Measurements from ENCODE around the gene SLC25A11.
"Not testable (repeated sequence)": the region's sequence is repeated elsewhere in the genome, so short reads cannot be mapped to it uniquely, and the experiment has no call there.

SLC25A11 gene

DNA sequence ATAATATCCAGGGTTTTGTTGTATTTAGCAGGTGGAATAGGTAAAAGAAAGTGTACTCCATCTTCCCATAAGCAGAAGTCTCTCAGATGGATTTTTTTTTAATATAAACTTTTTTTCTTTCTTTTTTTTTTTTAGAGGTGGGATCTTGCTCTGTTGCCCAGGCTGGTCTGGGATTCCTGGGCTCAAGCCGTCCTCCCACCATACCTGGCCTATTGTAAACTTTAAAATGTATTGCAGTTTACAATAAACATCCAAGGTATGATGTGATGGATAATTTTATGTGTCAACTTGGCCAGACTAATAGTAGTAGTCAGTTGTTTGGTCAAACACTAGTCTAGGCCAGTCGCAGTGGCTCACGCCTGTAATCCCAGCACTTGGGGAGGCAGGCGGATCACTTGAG lies 18.5 kb downstream of the SLC25A11 start:
- no peaks in the 10 kb centered on the region for H3K9me3 ChIP-seq (ENCODE audit: insufficient read depth, low read length, severe bottlenecking)
- ATAC-seq (ENCODE audit: insufficient read depth, low read depth) (no peak), DNase-seq (no peak)
- H3K4me1 ChIP-seq (ENCODE audit: insufficient read depth, low read length) = no peaks in the 10 kb centered on the region
- no peaks in the 10 kb centered on the region for H3K79me2 ChIP-seq (ENCODE audit: insufficient read depth, low read length)
- TF ChIP-seq, protein P1, sequence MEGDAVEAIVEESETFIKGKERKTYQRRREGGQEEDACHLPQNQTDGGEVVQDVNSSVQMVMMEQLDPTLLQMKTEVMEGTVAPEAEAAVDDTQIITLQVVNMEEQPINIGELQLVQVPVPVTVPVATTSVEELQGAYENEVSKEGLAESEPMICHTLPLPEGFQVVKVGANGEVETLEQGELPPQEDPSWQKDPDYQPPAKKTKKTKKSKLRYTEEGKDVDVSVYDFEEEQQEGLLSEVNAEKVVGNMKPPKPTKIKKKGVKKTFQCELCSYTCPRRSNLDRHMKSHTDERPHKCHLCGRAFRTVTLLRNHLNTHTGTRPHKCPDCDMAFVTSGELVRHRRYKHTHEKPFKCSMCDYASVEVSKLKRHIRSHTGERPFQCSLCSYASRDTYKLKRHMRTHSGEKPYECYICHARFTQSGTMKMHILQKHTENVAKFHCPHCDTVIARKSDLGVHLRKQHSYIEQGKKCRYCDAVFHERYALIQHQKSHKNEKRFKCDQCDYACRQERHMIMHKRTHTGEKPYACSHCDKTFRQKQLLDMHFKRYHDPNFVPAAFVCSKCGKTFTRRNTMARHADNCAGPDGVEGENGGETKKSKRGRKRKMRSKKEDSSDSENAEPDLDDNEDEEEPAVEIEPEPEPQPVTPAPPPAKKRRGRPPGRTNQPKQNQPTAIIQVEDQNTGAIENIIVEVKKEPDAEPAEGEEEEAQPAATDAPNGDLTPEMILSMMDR (IDR thresholded peaks at IDR 0.05; ENCODE audit: borderline replicate concordance, extremely low read depth, low read length, poor library complexity, severe bottlenecking) = no peak
- TF ChIP-seq EZH2 (IDR thresholded peaks at IDR 0.05; ENCODE audit: borderline replicate concordance, low read depth, low read length, severe bottlenecking) = no peak
- H3K27me3 ChIP-seq (ENCODE audit: insufficient read depth, low read length, poor library complexity) = no peaks in the 10 kb centered on the region
- H3K36me3 ChIP-seq (ENCODE audit: insufficient read depth, low read length) = no peaks in the 10 kb centered on the region
- no peak overlapping the region for H3K4me2 ChIP-seq (ENCODE audit: insufficient read depth, low read length)
- H4K20me1 ChIP-seq (ENCODE audit: insufficient read depth, low read length) = no peaks in the 10 kb centered on the region
- H2AFZ ChIP-seq (ENCODE audit: low read depth, low read length) = no peak overlapping the region
- H3K4me3 ChIP-seq (ENCODE audit: low read depth in 1 of 2, low read length in 2 of 2) = no peak overlapping the region
- H3K9ac ChIP-seq (ENCODE audit: low read depth, low read length) = no peak overlapping the region
- H3K27ac ChIP-seq (ENCODE audit: low read length) = no peak overlapping the region

GRCh38 chr17:4920351-4921048 lies 19.3 kb downstream of the SLC25A11 start:
- DNase-seq = no peak
- no peak overlapping the region for H3K9ac ChIP-seq (ENCODE audit: low read depth, low read length)

DNA sequence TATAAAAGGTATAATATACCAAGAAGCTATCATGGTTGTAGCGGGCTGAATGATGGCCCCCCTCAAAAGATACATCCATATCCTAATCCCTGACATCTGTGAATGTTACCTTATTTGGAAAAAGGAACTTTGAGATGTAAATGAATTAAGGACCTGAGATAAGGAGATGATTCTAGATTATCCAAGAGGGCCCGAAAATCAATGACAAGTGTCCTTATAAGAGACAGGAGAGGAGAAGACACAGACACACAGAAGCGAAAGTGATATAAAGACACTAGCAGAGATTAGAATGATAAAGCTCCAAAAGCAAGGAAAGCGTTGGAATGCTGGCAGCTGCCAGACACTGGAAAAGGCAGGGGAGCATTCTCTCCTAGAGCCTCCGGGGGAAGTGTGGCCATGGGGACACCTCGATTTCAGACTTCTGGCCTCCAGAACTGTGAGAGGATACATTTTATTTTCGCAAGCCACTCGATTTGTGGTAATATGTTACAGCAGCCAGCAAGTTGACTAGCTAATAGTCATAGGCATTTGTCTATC lies 20.3 kb downstream of the SLC25A11 start:
- H3K9ac ChIP-seq (ENCODE audit: low read depth, low read length) = no peak overlapping the region
- TF ChIP-seq, protein P1 (IDR thresholded peaks at IDR 0.05; ENCODE audit: borderline replicate concordance, extremely low read depth, low read length, poor library complexity, severe bottlenecking) = no peak
- no peak for TF ChIP-seq EZH2 (IDR thresholded peaks at IDR 0.05; ENCODE audit: borderline replicate concordance, low read depth, low read length, severe bottlenecking)
- no peak overlapping the region for H3K4me3 ChIP-seq (ENCODE audit: low read depth in 1 of 2, low read length in 2 of 2)
- H3K9me3 ChIP-seq (ENCODE audit: insufficient read depth, low read length, severe bottlenecking) = no peaks in the 10 kb centered on the region
- H4K20me1 ChIP-seq (ENCODE audit: insufficient read depth, low read length) = no peaks in the 10 kb centered on the region
- no peak overlapping the region for H3K4me2 ChIP-seq (ENCODE audit: insufficient read depth, low read length)
- no peaks in the 10 kb centered on the region for H3K4me1 ChIP-seq (ENCODE audit: insufficient read depth, low read length)
- no peak overlapping the region for H2AFZ ChIP-seq (ENCODE audit: low read depth, low read length)
- no peak for DNase-seq
- no peak overlapping the region for H3K27ac ChIP-seq (ENCODE audit: low read length)
- no peaks in the 10 kb centered on the region for H3K79me2 ChIP-seq (ENCODE audit: insufficient read depth, low read length)
- H3K27me3 ChIP-seq (ENCODE audit: insufficient read depth, low read length, poor library complexity) = no peaks in the 10 kb centered on the region
- ATAC-seq (ENCODE audit: insufficient read depth, low read depth) = no peak
- no peaks in the 10 kb centered on the region for H3K36me3 ChIP-seq (ENCODE audit: insufficient read depth, low read length)

More at GRCh38 chr17:4920351-4921048, 19.3 kb downstream of the SLC25A11 start:
- Histone ChIP-seq H3K27ac (ENCODE audit: low read length) (no peak overlapping the region), H3K36me3 (ENCODE audit: insufficient read depth, low read length) (no peaks in the 10 kb centered on the region), H2AFZ (ENCODE audit: low read depth, low read length) (no peak overlapping the region), H3K27me3 (ENCODE audit: insufficient read depth, low read length, poor library complexity) (no peaks in the 10 kb centered on the region), H3K4me2 (ENCODE audit: insufficient read depth, low read length) (no peak overlapping the region), H3K4me1 (ENCODE audit: insufficient read depth, low read length) (no peaks in the 10 kb centered on the region), H3K9me3 (ENCODE audit: insufficient read depth, low read length, severe bottlenecking) (no peaks in the 10 kb centered on the region), H3K4me3 (ENCODE audit: low read depth in 1 of 2, low read length in 2 of 2) (no peak overlapping the region), H3K79me2 (ENCODE audit: insufficient read depth, low read length) (no peaks in the 10 kb centered on the region), H4K20me1 (ENCODE audit: insufficient read depth, low read length) (no peaks in the 10 kb centered on the region)
- no peak; the same call in 2 of the 3 replicates for ATAC-seq (ENCODE audit: insufficient read depth, low read depth)
- TF ChIP-seq, protein P1 (IDR thresholded peaks at IDR 0.05; ENCODE audit: borderline replicate concordance, extremely low read depth, low read length, poor library complexity, severe bottlenecking) = no peak
- TF ChIP-seq EZH2 (IDR thresholded peaks at IDR 0.05; ENCODE audit: borderline replicate concordance, low read depth, low read length, severe bottlenecking) = no peak

DNA sequence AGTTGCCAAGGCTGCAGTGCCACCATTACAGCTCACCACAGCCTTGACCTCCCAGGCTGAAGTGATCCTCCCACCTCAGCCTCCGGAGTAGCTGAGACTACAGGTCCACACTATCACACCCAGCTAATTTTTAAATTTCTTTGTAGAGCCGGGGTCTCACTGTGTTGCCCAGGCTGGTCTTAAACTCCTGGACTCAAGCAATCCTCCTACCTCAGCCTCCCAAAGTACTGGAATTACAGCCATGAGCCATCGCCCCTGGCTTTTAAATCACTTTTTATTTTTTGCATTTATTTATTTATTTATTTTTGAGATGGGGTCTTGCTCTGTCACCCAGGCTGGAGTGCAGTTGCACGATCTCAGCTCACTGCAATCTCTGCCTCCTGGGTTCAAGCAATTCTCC lies 25.3 kb downstream of the SLC25A11 start:
- H2AFZ ChIP-seq (ENCODE audit: low read depth, low read length); H3K4me3 ChIP-seq (ENCODE audit: low read depth in 1 of 2, low read length in 2 of 2); H3K79me2 ChIP-seq (ENCODE audit: insufficient read depth, low read length); H3K4me2 ChIP-seq (ENCODE audit: insufficient read depth, low read length); ATAC-seq (ENCODE audit: insufficient read depth, low read depth); H3K4me1 ChIP-seq (ENCODE audit: insufficient read depth, low read length); H3K9ac ChIP-seq (ENCODE audit: low read depth, low read length); H3K27ac ChIP-seq (ENCODE audit: low read length); DNase-seq; H4K20me1 ChIP-seq (ENCODE audit: insufficient read depth, low read length); H3K36me3 ChIP-seq (ENCODE audit: insufficient read depth, low read length); H3K9me3 ChIP-seq (ENCODE audit: insufficient read depth, low read length, severe bottlenecking); H3K27me3 ChIP-seq (ENCODE audit: insufficient read depth, low read length, poor library complexity): not testable (repeated sequence)

All from DND-41 (cell line).